Left kidney (tissue), 2 donors: ENCODE measurements around the gene TFAP2C. TPM values are rescaled to one million over a fixed set of nuclear protein-coding genes. Genes with fewer than 3 reads are reported as not detected.
"Not testable (repeated sequence)": the region's sequence is repeated elsewhere in the genome, so short reads cannot be mapped to it uniquely, and the experiment has no call there.

Experiments used
- DNase-seq: peaks from one replicate; pipeline ENCODE4 v3.0.0-alpha.2; 2013
- polyA plus RNA-seq: library from polyadenylated mRNA; unstranded; fragments of 120-200 nt; gene quantifications from one replicate; pipeline ENCODE4 v1.2.1, GENCODE V29; 2013; ENCODE audit not compliant: insufficient read length

The TFAP2C gene
- polyA plus RNA-seq, 1 donor: 1.1 TPM

DNA sequence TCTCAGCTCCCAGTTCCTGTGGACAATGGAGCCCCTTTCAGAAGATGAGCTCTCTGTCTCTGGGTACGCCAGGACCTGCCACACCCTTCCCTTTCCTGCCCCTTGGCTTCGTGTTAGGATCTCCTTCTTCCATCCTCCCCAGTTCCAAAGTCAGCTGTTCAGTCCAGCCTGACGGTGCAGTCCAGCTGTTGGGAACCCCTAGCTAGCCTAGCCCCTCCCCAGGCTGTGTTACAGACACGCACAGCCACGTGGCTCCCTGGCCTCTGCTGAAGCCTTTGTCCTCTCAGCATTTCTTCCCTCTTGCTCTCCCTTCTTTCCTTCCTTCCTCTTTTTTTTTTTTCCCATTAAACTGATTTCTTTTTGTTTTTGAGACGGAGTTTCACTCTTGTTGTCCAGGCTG, 12.4 kb upstream of the TFAP2C start:
- DNase-seq: no peak

DNA sequence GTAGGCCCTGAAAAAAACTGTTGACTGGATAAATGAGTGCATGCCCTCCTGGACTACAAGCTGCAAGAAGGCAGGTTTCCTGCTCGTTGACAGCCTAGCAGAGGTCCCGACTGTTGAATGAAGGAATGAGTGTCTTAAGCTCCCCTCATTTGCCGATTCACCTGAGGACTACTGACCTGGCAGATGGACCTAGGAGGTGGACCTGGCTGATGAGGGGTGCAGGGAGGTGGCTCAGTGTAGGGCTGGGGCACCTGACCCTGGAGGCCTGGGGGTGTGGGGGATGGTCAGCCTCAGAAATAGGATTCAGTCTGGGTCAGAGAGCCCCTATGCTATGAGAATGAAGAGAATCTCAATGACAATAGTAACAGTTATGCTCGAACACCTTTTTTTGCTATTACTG, 11.6 kb upstream of the TFAP2C start:
- DNase-seq: no peak

DNA sequence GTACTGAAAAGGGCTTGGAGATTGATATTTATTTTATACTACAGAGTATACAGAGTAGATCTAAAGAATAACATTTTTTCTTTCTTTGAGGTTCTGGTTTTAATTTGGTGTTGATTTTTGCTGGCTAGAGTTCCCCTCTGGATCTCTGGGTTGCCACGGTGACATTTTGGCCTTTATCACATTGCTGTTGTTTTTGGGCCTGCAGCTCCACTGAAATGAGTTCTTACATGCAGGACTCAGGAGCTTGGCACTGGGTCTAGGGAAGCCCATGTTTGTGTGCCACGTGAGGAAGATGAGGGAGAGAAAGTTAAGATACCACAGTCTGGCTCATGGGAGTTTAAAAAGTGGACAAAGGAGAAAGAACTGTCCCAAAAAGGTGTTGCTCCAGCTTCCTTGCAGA, 7.4 kb upstream of the TFAP2C start:
- DNase-seq: no peak

DNA sequence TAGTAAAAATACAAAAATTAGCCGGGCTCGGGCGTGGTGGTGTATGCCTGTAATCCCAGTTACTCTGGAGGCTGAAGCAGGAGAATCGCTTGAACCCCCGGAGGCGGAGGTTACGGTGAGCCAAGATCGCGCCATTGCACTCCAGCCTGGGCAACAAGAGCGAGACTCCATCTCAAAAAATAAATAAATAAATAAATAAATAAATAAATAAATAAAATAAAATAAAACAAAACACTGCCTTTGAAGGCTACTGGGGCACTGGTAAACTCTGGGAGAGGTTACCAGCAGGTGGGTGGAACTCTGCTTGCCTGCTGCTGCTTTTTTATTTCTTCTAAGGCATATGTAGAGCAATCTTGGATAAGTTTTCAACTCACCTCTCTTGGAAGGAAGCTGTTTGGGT, 5.2 kb upstream of the TFAP2C start:
- not testable (repeated sequence) for DNase-seq

DNA sequence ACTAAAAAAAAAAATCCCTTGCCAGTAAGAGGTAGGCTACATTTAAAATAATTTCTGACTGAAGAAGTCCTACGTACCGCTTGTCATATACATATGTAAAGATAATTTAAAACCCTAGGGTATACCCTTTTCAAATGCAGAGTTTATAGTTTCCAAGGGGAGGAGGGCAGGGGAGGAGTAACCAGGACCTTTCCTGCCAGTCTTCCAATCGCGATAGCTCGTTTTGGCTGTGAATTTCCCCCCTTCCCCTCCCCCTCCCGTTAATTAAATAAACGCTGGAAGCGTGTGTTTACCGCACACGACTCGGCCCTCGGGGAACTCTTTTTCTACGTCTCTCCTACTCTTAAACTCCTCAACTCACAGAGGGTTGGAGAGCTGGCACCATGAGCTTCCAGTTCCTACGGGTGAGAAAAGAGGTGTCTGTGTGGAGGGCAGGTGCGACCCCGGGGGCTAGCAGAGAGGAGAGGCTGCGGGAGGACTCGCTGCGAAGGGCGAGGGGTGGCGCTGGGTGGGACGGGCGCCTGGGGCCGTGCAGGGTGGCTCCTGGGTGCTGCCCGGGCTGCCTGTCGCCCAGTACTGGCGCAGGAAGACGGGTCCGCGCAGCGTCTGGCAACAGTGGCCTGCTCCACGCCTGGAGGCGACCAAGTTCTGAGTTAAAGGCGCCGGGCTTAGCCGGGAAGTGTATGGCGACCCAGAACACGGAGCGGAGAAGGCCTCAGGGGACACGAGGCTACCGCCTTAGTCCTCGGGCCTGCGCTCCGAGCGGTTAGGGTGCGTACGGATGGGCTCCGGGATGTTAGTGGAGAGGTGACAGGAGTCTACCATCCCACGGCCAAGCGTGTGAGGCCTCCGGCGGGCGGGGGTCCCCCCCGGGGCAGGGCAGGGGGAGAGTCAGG, 4.1 kb upstream of the TFAP2C start:
- no peak for DNase-seq

DNA sequence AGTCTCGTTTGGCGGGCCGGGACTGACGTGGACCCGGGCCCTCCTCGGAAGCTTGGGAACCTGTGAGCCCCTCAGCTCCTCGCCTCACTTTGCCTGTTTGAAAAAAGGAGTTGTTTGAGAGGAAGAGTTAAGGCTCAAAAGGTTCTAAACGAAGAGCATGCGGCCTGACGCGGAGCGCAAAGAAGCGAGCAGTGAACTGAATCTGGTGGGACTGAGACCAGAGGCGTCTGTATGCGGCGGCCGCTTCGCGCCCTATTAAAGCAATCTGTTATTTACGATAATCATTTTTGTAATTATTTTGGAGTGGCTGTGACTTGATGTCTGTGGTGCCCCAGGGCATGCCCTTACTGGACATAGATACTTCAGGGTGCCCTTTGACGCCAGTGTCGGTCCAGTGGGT, 3.3 kb upstream of the TFAP2C start:
- DNase-seq: no peak

DNA sequence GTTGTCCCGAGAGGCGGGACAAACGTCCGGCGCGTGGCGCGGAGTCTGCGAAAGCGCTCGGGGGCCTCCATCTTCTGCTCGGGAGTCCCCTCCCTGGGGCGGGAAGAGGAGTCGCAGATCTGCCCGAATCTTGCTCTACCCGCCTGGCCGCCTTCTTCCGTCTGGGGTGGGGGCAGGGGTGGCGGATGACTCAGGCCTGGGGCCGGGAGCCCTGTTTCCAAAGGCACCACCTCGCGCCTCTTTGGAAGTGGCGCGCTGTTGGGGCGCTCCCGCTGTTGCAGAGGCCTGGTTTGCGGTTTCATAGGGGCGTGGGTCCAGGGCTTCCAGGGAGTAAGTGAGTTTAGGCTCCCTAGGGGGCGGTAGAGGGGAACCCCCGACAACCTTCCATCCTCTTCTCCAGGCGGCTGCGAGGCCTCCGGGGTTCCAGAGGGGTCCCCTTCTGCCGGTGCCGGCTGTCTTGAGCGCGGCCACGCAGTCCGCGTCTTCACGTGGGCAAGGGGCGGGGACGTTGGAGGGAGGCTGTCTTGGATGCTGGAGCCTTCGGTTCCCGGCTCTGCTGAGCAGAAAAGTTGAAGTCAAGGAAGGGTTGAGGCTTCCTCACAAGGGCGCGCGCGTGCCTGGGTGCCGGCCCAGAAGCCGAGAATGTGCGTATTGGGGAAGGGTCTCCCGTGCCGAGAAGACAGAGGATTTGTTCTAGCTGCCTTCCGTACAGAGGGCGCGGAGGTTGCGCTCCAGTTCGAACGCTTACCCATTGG, 2.6 kb upstream of the TFAP2C start:
- peak; percentile 63 for DNase-seq

DNA sequence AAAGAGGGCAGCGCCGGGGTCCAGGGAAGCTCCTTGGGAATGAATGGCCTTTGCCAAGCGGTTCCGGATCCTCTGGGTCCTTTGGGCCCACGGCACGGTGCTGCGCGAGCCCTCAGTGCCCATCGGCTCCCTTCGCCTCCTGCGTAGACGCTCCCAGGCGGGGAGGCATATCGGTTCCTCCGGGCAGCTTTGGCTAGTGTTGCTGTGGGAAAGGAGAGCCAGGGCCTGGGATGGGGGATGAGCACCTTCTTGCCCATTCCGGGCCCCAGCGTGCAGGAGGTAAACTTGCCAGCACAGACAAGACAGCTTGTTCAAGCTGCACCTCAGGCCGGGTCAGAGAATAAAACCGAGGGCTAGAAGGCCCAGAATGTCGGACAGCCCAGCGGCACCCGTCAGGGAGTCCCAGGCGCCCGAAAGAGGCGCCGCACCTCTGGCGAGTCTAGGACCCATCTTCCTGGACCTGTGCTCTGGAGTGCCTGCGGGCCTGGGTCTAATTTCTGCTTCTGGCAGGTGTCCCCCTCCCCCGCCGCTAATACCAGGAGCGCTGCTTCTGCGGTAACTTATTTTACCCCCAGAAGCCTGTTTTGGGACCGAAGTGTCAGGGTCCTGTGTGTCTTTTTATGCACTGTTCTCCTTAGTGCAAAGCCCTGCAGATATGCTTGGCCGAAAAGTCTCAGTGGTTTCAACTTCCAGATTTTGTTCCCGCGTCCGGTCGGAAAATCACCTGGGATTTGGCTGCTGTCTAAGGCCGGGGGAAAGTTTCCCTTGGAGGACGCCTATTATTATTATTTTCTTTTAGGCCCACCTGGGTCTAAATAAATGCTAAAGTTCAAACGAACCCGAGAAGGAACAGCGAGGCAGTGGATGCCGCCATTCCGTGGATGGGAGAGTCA, 1.7 kb upstream of the TFAP2C start:
- DNase-seq: no peak

DNA sequence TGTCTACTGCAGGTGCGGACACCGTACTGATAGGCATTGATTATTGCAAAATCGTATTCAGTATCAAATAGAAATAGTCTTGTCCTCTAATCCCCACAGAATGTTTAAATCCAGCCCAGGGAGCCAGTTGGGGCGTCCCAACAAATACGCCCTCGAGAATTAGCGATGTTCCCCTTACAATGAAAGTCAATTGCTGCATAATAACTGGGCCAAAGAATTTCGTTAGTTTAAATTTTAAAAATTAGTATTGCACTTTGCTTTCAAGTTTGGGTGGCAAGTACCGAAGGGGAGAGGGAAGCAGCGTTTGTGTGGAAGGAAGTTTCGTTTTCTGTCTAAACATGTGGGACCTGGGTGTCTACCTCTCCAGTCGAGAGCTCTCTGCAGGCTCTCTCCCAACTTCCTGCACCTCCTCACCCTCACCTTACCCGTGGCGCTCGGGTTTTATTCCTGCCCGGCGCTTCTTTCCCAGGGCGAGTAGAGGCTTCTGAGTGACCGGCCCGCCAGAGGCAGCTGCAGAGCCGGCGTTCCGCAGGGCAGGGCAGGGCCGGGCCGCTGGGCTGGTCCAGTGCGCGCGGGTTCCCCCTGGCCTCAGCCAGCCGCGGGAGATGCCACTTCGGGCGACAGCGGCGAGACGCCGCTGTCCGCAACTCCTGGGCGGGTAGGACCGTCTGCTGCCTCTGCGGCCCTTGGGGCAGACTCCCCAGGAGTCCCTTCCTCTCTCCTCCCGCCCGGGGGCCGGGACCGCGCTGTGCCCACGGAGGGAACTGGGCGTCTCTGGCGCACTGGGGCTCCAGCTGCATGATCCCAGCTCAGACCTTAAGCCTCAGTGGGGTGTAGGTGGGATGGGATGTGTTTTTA, 862 bp upstream of the TFAP2C start:
- DNase-seq: no peak

DNA sequence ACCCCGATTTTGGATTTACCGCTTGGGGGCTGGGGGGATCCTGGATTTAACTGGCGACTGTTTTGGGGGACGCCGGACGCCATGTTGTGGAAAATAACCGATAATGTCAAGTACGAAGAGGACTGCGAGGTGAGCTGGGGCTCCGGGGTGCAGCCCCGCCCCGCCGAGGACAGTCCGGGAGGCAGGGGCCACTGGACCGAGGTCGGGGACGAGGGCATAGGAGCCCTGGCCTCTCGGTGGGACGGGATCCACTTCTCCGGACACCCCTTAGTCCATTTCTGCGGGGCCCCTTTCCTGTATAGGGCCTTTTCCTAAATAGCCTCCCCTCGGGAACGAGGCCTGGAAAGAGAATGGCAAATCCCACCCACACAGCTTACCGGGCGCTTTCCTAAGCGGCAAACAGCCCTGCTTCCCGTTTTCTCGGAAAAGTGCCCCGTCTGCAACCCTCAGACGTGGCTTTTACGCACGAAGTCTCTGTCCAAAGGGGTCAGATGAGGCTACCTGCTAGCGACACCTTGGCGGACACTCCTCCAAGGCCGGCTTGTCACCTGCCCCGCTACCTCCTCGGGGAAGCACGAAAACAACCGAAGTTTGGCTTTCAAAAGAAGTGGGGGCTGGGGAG, 469 bp downstream of the TFAP2C start:
- no peak for DNase-seq

DNA sequence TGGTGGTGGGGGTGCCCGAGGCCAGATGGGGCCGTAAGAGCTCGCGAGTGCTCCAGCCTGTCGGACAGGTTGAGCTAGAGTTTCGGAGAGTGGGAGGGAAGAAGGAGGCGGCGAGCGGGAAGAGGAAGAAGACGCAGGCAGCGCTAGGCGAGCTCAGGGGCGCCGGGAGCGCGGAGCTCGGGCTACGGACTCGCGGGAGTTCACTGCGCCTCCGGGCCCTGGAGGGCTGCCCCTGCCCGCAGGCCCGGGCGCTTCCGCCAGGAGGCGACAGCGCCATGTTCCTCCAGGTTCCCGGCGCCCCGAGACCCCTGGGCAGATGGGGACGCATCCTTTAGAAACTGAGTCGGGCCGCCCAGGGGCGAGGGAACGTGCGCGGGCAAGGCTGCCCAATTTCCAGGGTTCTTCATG, 984 bp downstream of the TFAP2C start:
- peak; percentile 60 for DNase-seq

DNA sequence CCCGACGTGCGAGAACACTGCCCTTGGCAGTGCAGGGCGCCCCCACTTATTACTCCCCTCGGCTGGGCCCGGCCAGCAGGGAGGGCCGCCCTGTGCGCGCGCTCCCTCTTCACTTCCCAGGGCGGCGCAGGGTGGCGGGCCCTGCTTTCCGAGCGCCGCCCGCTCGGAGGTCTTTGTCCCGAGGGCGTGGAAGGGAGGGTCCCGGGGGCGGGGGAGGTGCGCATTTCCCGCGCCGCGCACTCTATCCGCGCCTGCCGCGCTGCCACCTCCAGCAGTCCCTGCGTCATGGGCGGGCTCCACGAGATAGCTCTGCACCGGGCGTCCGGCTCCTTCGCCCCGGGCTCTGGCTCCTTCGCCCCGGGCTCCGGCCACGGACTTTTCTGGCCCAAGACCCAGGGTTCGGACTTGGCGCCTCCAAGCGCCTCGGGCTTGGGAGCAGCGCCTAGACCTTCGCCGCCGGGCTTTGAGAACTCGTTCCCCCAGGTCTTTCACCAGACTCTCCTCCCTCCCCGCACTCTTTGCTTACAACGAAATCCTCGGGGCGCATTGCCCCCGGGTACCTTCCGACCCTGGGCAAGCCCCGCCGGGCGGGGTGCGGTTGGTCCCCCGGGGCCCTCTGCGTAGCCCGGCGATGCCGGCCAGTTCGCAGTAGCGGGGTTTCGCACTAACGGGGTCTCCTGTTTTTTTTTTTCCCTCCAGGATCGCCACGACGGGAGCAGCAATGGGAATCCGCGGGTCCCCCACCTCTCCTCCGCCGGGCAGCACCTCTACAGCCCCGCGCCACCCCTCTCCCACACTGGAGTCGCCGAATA, 1.6 kb downstream of the TFAP2C start:
- no peak for DNase-seq

DNA sequence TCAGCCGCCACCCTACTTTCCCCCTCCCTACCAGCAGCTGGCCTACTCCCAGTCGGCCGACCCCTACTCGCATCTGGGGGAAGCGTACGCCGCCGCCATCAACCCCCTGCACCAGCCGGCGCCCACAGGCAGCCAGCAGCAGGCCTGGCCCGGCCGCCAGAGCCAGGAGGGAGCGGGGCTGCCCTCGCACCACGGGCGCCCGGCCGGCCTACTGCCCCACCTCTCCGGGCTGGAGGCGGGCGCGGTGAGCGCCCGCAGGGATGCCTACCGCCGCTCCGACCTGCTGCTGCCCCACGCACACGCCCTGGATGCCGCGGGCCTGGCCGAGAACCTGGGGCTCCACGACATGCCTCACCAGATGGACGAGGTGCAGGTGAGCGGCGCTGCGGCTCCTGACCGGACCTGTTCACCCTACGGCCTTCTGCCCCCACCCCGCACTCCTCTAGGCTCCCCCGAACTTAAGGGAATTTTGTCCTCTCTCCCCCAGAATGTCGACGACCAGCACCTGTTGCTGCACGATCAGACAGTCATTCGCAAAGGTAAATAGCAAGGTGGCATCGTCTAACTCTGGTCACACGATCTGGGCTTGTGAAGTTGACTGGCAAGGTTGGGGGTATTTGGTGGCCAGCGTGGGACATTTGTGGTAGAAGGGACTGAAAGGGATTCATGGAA, 2.3 kb downstream of the TFAP2C start:
- DNase-seq: no peak

DNA sequence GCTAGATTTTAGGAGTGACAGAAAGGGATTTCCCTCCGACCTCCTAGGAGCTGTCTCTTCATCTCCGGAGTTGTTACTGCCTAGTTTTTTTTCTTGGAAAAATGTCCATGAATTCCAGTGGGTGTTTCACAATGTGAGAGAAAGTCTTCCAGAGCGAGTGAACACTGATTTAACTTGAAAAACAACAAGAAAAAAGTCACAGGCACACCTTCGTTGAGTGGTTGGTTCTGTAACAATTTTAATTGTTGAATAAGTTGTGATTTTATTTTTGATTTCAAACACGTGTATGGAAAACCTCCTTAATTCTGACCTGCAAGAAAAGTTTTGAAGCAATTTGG, 2.9 kb downstream of the TFAP2C start:
- DNase-seq: no peak

DNA sequence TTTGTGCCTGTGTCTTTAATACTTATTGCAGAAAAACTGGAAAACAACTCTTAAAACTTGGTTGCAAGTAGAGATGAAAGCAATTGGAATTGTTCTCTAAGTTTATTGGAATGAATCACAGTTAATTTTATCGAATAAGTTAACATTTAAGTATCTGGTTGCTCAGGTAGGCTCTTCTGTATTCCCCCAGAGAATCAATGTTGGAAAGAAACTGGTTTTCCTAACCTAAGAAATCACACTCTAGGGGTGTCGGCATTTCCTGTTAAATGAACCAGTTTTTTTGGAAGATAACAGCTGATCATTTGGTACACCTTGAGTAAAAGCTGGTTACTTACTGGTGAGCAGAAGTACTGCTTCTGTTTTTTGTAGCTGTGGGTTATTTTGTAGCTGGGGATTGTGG, 5.2 kb downstream of the TFAP2C start:
- no peak for DNase-seq

DNA sequence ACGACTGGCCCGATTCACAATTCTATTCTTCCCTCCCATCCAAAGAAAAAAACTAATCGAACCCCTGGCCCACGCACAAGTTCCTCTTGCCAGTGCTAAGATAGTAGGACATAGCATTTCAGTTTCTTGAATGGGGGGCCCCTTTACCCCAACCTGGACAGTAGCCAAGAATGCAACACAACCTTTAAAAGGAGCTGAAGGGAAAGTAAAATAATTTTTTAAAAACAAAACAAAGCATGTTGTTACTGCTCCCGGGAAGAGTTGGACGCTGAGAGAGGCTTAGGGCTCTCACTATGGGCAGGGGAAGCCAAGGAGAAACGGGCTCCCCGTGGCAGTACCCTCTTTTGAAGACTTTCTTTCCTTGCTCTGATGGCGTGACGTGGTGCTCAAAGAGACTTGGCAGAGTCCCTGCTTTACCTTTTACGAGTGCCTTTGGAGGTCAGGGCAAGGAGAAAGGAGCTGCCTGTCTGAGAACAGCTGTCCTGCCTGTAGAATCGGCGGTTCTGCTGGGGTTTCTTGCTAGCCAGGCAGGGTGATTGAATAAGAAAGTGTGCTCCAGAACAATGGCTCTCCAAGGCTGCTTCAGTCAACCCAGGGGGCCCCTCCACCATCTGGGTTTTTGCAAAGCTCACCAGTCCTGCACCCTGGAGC, 5.8 kb downstream of the TFAP2C start:
- no peak for DNase-seq

DNA sequence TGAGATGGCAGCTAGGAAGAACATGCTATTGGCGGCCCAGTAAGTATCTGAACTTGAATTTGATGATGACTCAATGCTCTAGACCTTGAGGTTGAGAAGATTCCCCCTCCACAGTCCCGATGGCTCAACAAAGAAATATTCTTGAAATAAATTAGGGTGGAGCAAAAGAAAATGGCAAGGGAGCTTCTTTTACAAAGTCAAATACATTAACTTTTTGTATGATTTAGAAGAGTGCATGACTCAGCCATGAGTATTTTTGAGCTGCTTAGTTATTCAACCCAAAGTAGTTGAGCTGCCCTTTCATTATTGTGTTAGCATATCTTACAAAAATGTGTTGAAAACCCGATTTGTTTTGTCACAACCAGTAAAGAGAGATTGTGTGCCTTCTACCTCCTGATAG, 7.6 kb downstream of the TFAP2C start:
- no peak for DNase-seq

DNA sequence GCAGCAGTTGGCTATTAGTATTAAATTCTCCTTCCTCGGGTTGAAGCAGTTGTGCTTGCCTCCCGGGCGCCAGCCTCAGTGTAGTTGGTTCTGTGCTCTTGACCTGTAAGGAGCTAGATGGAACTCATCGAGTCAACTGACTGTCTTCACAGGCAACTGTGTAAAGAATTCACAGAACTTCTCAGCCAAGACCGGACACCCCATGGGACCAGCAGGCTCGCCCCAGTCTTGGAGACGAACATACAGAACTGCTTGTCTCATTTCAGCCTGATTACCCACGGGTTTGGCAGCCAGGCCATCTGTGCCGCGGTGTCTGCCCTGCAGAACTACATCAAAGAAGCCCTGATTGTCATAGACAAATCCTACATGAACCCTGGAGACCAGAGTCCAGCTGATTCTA, 8.5 kb downstream of the TFAP2C start:
- DNase-seq: no peak

DNA sequence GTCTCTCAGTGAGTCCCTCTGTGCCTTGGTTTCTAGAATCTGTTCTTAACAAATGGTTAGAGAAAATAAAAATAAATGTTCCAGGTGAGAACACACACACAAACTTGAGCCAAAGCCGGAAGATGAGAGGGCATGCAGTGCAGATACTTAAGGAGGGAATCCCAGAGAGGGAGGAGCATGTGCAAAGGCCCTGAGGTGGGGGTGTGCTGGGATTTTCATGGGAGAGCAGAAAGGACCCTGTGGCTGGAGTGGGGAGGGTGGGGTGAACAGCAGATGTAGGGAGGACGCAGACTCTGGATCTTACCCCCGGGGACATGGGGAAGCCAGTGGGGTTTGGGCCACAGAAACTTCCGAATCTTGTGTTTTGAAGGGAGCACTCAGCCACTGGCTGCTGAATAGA, 17.5 kb downstream of the TFAP2C start:
- DNase-seq: no peak
